Putamen (tissue), 1 donor: ENCODE measurements around the gene PPEF1.
"Not testable (repeated sequence)": the region's sequence is repeated elsewhere in the genome, so short reads cannot be mapped to it uniquely, and the experiment has no call there.

ENCODE experiments used
- DNase-seq: peaks from one replicate; pipeline ENCODE4 v3.0.0-alpha.2; 2016; ENCODE audit warnings: low spot score

PPEF1 gene

DNA sequence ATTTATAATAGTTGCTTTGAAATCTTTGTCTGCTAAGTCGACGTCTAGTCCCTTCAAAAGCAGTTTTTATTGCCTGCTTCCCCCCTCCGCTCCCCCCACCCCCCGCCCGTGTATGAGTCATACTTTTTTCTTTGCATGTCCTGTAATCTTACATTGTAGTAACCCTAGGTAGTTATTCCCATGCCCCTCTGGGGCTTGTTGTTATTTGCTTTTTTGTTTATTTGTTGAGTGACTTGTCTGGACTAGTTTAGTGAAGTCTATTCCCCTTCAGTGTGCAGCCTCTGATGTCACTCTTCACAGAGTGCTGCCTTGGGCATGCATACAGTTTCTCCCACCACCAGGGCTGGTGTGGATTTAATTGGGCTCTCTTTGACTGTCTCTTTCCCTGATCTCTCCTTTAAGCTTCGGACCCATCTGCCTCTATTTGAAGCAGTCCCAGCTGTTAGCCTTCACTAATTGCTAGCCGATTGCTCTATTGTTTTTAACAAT, 86.2 kb downstream of the PPEF1 start:
- DNase-seq, result no peak

DNA sequence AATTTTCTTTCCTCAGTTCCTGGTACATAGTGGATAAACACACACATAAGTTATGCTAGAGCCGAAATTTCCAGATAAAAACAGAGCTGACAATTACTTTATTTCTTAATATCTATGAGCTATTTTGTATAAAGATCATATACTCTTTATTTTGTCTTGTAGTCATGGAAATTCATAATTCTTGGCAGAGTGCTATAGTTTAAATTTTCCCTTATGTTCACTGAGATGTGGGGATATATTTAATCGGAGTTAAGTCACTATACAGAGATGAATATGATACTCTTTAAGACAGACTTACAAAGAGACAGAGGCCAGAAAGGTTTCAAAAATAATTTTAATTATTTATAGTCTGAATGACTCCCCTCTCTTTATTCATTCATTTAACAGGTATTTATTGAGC, 89.7 kb downstream of the PPEF1 start:
- DNase-seq, result no peak

DNA sequence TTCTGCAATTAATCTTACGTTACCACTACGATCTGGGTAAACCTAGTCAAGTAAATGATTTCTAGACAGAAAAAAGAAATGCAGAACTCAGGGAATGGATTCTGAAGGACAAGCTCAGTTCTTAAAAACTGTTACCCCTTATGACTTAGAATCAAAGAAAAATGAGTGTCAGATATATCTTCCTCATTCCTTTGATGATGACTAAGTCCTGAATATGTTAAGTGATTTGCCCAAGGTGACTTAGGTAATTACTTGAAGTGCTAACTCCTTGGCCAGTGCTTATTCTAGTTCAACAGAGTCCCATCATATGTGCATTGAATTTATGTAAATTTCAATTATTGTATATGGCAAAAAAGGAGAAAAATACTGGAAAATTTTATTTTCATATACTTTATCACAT, 92.5 kb downstream of the PPEF1 start:
- no peak for DNase-seq

DNA sequence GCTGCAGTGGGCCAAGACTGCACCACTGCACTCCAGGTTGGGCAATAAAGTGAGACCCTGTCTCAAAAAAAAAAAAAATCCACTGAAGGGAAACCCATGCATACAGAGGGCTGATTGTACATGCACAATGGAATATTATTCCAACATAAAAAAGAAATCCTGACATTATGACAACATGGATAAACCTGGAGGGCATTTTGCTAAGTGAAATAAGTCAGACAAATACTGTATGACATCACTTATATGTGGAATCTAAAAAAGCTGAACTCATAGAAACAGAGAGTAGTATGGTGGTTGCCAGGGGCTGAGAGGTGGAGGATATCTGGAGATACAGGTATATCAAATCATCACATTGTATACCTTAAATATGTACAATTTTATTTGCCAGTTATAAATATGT, 102.2 kb downstream of the PPEF1 start:
- no peak for DNase-seq

DNA sequence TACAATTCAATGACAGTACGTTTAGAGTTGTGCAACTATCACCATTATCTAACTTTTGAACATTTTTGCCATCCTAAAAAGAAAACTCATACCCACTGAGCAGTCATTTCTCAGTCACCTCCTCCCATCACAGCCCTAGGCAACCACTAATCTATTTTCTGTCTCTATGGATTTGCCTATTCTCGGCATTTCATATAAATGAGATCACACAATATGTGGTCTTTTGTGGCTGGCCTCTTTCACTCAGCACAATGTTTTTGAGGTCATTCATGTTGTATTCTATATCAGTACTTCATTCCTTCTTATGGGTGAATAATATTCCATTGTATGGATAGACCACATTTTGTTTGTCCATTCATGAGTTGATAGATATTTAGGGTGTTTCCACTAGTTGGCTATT, 103.0 kb downstream of the PPEF1 start:
- DNase-seq, result no peak

DNA sequence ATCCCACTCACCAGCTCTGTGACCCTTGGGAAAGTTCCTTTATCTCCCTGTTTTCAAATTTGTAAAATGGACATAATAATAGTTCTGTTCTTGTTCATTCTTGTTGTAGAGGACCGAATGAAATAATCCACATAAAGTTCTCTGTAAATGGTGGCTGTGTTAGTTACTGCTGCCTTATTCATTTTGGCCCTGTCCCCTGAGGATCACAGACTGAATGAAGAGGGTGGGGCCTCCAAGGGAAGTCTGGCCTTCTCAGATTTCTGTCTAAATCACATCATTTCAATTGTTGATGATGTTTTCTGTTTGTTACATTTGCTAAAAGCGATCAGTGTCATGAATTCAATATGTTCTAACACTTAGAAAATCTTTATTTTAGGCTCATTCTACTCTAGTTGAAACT, 117.9 kb downstream of the PPEF1 start:
- no peak for DNase-seq

DNA sequence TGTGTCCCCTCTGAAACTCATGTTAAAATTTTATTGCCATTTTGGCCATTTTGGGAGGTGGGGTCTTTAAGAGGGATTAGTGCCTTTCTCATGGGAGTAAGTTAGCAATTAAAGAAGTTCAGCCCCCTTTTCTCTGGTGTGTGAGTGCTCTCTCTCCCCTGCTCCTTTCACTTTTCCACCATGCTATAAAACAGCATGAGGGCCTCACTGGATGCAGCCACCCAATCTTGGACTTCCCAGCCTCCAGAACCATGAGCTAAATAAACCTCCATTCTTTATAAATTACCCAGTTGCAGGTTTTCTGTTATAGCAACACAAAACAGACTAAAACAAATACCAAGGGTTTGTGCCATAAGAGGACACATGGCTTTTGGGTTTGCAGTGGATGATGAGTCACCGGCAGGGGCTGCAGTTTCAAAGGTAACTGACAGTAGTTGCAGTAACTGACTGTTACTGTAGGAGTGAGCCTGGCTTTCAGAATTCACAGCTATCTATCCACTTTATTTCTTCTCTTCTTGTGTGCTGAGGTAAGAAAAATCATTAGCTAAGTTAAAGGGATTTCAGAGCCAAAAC, 121.5 kb downstream of the PPEF1 start:
- DNase-seq, result no peak

DNA sequence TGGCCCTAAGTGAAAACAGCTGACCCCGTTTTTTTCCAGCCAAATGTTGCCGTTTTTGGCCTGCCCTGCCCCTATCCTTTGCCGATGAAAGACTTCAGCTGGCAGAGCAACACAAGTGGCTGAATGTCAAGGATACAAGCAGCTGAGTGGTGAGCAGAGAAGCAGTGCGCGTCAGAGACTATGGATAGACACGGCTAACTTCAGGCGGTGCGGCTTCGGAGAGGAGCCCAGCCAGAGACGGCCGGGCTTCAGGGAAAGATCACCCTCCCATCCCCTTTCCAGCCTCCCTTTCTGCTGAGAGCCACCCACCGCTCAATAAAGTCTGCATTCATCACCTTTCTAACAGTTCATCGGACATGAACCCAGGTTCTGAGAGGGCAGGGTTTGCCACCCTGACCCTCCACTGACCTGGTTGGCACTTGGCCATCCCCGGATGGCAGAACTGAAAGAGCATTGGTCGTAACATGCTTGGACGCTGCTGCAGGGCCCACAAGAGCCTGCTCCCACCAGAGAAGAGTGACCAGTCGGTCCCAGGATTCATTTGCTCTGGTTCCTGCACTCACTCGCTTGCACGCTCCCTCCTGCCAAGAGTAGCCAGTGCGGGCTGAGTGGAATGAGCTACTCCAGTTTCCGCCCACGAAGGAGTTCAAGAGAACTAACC, 125.8 kb downstream of the PPEF1 start:
- no peak for DNase-seq

DNA sequence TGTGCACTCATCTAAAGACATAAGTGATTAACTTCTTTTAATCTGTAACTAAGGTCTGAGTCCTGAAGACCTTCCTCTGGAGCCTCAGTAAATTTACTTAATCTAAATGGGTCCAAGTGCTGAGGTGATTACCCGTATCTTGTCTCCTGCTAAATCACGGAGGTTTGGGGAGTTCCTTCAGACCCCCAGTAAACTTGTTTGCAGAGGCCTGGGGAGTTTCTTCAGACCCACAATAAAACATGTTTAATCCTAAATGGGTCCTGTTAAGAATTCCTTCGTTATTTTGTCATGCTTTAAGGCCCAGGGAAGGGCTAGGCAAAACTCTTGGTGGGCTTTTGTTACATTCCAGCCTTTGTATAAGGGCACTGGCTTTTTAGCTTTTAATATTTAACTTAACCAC, 140.5 kb downstream of the PPEF1 start:
- DNase-seq, result not testable (repeated sequence)

DNA sequence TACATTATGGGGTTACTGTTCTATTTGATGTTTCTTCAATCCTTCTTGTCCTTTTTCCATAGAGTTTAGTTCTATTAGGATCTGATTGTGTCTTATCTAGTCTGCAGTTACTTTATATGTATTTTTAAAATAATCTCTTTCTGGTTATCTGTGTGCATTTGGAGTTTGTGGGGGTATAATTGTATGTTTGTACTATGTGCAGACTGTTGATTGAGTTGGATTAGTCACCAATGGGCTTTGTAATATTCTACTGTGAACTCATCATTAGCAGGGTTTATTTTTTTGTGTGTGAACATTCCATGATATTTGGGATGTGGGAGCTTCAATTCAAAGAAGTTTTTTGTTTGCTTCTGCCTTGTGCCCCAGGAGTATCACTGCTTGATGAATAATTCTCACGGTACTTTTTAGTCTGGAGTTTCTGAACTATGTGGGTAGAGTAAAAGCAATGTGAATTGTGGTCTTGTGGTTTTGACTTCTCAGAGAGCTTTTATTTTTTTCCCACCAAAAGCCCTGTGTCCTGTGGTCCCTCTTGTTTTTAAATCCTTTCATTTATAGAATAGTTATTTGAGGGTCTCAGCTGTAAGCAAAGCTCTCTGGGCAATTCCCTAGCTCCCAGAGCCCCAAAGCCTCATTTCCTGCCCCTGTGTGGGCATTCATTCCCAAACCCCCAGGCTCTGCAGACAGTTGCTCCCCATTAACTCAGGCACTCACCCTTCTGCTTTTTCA, 148.6 kb downstream of the PPEF1 start:
- DNase-seq, result no peak

DNA sequence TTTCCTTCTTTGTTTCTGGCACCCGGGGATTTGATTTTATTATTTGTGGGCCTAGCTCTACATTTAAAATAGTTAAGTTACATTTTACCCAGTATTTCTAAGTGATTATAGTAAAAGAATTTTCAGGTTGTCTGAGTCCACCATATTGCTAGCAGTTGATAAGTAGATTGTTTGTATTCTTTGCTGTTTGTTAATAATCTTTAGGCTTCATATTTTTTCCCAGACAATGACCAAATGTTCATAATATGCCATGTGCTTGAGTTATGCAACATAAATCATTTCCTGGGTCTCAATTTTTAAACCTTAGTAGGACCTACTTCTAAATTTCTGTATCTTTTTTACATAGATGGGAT, 149.2 kb downstream of the PPEF1 start:
- DNase-seq, result no peak

DNA sequence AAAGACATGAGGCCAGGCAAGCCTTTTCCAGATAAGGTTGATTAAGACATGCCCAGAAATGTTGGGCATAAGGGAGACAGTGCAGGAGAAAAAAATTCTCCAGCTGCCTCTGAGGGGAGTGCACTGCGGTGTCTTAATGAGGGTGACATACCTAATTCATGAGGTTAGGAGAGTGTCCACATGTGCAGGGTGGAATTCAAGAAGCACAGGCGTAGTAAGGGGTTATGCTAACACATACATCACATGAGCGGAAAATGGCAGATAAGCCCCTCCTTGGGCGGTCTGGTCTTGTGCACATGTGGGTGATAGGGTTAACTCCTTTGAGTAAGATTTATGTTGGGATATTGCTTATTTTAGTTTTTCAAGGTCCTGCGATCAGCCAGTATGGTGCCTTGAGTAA, 154.1 kb downstream of the PPEF1 start:
- DNase-seq, result no peak

DNA sequence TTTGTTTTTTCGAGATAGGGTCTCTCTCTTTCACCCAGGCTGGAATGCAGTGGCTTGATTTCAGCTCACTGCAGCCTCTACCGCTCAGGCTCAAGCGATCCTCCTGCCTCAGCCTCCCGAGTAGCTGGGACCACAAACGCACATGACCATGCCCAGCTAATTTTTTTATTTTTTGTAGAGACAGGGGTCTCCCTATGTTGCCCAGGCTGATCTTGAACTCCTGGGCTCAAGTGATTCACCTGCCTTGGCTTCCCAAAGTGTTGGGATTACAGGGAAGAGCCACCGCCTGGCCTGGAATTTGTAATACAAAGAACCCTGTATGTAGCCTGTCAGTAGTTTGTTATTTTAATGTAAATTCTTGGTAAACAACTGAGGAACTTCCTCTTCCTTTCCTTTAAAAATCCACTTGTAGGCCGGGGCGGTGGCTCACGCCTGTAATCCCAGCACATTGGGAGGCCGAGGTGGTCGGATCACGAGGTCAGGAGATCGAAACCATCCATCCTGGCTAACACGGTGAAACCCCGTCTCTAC, 157.0 kb downstream of the PPEF1 start:
- no peak for DNase-seq

DNA sequence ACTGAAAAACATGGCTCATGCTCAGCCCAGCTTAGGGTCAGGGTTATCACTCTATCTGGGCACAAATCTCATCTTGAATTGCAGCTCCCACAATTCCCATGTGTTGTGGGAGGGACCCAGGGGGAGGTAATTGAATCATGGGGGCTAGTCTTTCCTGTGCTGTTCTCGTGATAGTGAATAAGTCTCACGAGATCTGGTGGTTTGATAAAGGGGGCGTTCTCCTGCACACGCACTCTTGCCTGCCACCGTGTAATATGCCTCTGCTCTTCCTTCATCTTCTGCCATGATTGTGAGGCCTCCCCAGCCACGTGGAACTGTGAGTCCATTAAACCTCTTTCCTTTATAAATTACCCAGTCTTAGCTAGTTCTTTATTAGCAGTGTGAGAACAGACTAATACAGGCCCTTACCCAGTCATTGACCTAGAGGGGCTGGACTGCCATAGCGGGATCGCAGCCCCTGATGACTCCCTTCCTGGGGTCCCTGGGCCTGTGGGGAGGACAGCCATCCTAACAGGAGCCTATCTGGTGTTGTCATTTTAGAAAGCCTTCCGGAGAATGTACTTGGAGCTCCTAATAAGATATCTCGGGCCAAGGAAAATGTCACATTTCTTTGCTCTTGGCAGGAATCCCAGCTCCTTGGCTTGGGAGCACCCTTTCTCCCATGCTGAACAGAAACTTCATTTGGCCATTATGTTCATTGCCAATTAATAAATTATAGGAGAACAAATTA, 163.9 kb downstream of the PPEF1 start:
- DNase-seq, result no peak

DNA sequence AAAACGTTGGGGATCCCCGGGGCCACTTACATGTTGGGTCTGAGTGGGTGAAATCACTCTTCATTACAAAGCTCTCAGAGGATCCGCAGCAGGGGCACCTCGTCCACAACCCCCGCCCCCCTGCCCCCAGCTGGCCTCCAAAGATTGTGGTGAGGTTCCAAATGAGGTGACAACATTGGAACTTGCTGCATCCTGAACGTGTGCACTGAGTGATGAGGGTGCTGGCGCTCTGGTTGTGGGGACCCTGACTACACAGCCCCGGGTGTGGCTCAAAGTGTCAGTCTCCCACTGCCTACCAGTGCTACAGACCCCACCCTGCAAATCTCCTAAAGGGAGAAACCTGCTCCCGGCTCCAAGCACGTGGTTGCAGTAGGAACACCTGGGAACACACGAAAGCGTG, 164.5 kb downstream of the PPEF1 start:
- no peak for DNase-seq

DNA sequence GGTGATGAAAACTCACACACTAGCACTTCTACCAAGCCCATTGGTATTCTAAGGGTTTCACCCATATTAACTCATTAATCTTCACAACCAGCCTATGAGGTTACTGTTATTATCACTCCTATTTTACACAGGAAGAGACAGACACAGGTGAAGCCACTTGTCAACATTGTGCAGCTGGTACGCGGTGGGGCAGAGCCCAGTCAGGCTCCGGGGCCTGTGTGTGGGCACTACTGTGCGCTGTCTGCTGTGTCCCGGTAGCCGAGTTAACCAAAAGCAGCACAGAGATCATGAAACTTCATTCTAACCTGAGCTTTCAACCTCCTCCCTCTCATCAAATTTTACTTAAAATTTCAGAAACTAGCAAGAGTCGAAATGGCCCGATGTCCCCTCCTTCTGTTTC, 165.2 kb downstream of the PPEF1 start:
- no peak for DNase-seq

DNA sequence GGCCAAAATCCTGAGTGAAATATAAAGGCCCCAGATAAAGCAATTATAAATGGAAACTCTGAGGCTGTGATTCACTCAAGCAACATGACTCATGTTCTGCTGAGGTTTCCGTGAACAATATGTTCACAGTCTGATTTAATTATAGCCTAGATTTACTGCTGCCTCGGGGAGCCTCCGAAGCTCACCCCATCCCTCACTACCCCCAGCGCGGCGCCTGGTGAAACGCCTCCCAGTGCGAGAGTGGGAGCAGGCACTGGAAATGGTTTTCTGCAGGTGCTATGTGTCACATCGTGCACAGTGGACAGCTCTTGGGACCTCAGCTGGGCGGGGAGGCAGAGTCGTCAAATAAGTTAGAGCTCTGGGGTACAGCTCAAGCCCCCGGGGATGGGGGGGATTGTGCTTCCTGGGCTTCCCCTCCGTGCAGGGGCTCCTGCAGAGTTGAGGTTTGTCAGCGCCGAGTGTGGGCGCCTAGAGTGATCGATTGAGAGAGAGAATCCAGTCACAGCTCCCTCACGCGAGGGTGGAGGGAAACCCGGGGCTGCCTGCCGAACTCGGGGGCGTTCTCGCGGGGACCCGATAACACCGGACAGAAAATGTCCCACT, 165.8 kb downstream of the PPEF1 start:
- DNase-seq, result peak; percentile 52

DNA sequence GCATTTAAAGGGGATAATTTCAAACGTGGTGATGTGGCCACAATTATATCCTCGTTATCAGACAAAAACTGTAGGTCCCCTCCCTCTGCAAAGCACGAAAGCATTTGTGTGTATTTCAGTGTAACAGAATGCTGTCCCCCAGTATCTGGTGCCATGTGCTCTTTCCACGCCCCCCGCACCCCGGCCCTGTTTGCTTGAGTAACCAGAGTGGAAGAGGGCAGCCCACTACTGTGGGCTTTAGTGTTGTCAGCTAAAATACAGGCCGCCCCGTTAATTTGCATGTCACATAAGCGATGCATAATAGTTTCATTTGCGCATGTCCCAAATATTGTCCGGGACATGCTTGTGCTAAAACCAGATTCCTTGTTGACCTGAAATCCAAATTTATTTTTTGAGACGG, 166.4 kb downstream of the PPEF1 start:
- DNase-seq, result no peak

DNA sequence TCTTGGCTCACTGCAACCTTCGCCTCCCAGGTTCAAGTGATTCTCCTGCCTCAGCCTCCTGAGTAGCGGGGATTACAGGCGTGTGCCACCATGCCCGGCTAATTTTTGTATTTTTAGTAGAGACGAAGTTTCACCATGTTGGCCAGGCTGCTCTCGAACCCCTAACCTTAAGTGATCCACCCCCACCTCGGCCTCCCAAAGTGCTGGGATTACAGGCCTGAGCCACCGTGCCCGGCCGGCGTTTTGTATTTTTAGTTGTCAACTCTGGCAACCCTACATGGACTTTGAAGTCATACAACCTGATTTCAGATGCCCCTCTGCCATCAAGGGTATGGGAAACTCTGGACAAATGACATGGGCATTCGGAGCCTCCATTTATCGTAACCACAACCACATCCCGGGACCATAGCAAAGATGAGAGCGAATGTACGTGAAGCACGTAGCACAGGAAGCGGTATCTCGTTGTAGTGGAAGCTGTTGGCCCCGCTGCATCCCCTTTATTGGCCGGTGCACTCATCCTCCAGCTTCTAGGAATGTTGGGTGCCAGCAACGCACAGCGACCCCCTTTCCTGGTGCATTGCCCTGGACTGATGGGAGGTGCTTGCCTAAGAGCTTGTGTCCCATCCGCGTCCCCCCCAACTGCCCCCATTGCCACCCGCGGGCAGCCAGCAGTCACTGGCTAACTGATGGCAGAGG, 167.3 kb downstream of the PPEF1 start:
- DNase-seq, result no peak

DNA sequence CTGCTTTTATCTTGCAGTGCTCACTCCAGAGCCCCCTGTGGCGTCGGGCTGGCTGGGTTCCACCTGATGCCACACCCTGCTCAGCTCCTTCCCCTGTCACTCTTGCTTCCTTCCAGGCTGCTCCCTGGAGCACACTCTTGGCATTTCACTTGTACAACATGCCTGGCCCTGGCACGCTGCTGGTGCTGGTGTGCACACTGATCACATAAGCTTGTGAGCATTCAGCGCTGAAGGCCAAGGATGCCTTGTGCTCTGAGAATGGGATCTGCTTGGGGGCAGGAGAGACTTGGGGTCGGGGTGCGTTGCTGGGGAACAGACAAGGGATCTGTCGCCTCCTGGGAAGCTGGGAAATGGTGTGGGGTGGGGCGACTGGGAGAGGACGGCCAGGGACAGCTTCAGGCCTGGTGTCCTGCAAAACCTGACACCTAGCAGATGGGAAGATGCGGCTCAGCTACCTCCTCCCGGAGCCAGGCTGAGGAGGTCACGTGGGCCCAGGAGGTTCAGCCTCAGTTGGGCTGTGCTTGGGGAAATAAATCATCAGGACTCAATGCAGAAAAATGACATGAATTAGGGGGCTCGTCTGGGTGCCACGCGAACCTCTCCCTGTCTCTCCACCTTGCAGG, 167.9 kb downstream of the PPEF1 start:
- no peak for DNase-seq

DNA sequence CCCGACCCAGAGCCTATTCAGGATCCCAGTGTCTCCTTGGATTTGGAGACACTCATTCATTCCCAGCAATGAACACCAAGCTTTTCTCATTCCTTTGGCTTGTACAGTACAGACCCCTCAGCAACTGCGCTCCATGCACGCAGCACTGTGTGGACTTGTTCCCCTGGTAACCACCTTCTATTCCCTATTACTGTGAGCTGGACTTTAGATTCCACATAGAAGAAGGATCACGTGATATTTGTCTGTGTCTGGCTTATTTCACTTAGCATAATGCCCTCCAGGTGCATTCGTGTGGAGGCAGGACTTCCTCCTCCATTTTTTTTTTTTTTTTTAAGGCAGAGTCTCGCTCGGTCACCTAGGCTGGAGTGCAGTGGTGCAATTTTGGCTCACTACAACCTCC, 170.0 kb downstream of the PPEF1 start:
- no peak for DNase-seq
